GM19452 (cell line): ENCODE results near the gene PRR20G.
"Not testable (repeated sequence)": the region's sequence is repeated elsewhere in the genome, so short reads cannot be mapped to it uniquely, and the experiment has no call there.

Source experiments
- ATAC-seq: cut with Tn5 transposase; IDR thresholded peaks from one replicate; pipeline ENCODE4 v1.9.1; 2021; ENCODE audit not compliant: unreplicated experiment

Gene PRR20G

DNA sequence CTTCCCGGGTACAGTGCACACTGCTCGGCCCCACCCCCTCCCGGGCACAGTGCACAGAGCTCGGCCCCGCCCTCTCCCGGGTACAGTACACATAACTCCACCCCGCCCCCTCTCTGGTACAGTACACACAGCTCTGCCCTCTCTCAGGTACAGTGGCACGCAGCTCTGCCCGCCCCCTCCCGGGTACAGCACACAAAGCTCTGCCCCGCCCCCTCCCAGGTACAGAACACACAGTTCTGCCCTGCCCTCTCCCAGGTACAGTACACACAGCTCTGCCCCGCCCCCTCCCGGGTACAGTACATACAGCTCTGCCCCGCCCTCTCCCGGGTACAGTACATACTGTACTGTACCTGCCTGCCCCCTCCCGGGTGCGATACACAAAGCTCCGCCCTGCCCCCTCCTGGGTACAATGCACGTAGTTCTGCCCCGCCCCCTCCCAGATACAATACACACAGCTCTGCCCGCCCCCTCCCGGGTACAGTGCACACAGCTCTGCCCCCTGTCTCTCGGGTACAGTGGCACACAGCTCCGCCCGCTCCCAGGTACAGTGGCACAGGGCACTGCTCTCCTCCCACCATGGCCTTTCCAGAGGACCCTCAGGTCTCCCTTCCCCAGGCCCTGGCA, 16.4 kb upstream of the PRR20G start:
- no peak for ATAC-seq

DNA sequence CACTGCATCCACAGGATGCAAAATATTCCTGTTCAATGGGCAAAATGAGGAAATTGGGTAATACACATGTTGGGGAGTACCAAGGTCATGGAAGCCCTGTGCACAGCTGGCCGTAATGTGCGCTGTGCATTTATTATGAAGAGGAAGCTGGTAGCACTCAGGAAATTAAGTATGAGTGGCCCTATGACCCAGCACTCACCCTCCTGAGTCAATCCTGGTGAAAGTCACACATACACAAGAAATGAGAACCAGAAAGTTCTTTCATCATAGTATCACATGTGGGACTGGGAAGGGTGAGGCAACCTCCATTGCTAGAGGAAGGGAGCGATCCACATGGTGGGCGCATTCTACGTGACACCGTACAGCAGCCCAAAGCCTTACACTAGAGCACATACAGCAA, 11.4 kb upstream of the PRR20G start:
- ATAC-seq, result no peak

DNA sequence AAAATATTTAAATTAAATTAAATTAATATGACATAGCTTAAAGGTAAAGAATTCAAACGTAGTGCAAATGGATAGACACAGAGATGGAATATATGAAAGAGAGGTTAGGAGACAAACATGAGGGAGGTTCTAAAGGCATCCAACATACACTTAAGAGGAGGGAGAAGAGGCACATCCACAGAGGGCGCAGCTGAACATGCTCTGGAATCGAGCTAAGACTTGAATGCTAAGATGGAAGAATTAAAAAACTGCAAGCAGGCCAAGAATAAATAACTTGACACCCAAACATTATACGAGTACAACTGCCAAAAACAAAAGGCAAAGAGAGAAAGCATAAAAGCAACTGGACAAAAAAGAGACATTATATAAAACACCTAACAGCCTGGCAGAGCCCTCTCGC, 9.1 kb upstream of the PRR20G start:
- ATAC-seq, result no peak

DNA sequence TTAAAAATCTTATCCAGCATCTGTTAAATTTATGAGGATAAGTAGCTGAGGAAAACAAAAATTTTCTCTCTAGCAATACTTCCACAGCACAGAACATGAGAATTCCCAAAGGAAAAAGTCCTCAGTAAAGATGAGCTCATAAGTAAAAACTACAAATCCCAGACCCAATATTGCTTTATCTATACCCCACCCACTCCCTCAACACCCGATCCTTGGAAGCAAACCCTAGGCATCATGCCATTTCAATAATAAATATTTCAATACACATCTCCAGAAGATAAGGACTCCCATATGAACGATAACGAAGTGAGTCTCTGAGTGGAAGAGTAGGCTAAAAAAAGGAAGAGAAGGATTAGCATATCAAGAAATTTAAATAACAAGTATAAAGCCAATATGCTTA, 8.3 kb upstream of the PRR20G start:
- no peak for ATAC-seq

DNA sequence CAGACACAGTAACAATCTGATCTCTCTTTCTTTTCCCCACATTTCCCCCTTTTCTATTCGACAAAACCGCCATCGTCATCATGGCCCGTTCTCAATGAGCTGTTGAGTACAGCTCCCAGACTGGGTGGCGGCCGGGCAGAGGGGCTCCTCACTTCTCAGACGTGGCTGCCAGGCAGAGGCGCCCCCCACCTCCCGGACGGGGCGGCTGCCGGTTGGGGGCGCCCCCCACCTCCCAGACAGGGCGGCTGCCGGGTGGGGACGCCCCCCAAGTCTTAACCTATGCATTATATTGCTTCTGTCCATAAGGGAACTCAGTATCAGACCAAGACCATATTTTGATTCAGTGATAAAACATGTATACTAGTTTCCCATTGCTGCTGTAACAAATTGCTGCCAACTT, 5.8 kb upstream of the PRR20G start:
- ATAC-seq, result not testable (repeated sequence)

DNA sequence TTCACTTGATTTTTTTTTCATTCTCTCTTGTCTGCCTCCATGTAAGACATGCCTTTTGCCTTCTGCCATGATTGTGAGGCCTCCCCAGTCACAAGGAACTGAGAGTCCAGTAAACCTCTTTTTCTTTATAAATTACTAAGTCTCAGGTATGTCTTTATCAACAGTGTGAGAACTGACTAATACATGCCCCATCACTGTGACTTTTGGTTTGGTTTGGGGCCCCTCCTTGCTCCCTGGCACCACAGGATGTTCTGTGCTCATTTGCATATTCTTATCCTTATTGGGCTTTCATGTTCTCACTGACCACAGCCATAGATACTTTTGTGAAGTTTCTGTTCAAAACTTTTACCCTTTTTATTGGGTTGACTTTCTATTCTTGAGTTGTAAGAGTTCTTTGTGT, 3.8 kb upstream of the PRR20G start:
- no peak for ATAC-seq

DNA sequence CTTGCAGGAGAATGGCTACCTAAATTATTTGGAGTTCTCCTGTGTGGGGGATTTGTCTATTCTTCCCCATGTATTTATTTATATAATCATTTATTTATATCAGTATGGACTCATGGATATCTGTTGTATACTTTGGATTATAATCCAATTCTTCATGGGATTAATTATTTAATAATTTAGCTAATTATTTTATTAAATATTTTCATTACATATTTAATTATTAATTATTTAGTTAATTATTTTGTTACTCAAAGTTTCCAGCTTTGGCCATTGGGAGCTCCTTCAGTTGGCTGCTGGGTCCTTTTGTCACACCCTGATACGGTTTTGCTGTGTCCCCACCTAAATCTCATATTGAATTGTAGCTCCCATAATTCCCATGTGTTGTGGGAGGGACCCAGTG, 3.3 kb upstream of the PRR20G start:
- no peak for ATAC-seq

DNA sequence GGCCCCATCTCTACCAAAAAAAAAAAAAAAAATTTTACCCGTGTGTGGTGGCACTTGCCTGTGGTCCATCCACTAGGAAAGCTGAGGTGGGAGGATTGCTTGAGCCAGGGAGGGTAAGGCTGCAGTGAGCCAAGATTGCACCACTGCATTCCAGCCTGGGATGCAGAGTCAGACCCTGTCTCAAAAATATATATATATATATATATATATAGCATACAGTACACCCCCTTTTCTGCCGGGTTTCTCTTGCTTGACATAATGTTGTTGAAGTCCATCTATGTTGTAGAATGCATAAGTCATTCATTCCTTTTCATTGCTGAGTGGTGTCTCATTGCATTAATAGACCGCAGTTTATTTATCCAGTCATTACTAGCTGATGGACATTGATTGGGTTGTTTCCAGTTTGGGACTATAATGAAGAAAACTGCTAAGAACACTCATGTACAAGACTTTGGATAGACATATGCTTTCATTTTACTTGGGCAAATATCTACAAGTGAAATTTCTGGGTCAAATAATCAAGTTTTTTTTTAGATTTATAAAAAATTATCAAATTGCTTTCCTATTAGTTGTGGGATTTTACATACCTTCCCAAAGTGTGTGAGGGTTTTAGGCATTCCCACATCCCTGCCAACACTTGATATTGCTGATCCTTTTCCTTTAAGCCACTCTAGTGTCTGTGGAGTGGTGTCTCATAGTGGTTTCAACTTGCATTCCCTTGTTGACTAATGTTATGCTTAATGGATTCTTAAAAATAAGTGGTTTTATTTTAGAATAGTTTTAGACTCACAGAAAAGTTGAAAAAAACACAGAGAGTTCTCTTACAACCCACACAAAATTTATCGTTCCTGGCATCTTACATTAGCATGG, 2.1 kb upstream of the PRR20G start:
- ATAC-seq, result no peak

DNA sequence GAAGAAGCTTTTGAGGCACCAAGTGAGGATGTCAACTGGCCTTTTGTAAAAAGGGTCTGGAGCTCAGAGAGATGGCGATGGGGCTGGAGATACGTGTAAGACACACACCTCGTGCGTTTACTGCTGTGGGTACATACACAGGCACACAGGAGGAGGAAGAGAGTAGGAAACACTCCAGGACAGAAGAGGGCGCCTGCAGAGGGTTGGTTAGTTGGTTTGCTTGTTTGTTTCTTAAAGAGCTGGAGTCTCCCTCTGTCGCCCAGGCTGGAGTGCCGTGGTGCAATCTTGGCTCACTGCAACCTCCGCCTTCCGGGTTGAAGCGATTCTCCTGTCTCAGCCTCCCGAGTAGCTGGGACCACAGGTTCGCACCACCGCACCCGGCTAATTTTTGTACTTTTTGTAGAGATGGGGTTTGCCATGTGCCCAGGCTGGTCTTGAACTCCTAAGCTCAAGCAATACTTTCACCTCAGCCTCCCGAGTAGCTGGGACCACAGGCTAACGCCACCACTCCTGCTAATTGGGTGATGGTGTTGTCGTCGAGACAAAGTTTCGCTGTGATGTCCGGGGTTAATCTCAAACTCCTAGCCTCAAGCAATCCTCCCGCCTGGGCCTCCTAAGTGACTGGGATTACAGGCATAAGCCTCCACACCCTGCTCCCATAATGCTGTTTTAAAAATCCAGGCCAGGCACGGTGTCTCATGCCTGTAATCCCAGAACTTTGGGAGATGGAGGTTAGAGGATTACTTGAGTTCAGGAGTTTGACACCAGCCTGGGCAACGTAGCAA, 1.3 kb upstream of the PRR20G start:
- no peak for ATAC-seq

DNA sequence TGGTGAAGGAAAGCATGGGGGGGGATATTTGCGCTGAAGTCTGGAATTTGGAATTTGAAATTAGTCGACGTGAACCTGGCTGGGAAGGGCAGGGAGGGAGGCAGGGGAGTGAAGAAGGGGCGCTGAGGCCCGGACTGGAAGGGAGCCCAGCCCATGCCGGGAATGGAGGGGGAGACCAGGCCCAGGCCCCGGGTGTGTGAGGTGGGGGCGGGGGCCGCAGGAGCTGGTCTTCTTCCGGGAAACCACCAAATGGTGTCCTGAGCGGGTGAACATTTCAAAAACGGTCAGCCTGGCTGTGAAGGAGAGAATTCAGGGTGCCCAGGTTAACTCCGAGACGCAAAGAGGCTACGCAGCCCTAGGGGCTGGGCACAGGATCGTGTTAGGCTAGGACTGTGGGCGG, 497 bp upstream of the PRR20G start:
- no peak for ATAC-seq

DNA sequence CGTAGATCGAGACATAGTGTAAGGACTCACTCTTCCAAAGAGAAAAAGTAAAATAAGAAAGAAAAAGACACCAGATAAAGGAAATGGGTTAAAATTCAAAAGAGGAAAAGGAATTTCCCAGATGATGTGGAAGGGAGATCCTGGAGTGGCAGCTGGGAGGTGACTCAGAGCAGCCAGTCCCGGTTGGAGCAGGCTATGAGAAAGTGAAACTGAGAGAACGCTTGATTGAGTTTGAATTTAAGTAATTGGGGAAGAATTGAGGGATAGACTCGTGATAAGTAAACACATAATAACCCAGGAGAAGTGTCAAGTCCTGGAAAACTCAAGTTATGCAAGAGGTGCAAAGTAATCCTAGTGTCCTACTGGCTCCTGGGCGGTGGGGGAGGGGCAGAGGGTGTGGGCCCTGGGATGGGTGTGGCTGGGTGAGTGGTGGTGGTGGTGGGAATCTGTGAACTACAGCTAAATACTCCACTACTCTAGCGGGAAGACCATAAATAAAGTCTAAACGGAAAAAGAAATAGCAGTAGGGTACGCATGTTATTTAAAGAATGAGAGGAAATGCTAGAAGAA, 1.2 kb downstream of the PRR20G start:
- no peak for ATAC-seq

DNA sequence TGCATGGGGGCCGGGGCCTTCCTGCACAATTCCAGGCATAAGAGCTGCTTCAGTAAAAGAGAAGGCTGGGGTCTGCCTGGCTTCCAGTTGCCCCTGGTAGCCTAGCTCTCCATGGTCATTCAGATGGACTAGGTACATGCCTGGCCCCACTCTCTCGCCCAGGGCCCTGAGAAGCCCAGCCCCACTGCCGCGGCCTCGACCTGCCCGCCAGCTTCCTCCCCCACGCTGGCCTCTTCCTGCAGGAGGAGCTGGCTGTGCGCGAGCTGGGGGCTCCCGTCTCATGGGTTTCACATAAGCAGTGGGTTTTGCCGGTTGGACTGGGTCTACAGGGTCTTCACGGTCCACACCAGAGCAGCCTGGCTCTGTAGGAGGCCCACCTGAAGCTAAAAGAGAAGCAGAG, 3.6 kb downstream of the PRR20G start:
- ATAC-seq, result no peak

DNA sequence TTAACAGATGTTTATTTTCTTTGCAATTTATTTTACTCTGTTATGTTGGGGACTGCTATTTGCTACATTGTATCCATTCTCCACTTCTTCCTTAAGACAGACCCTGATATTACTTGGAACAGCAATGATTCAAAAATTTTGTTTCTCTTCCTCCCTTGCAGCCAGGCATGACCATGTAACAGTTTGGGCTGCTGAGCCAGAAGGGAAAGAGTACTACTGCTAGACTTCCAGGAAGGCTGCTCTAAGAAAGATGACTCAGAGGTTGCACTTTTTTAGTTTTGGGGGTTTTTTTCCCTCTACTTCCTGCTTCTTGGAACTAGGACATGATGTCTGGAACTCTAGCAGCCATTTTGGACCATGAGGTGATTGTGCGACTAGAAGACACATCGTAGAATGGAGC, 10.3 kb downstream of the PRR20G start:
- ATAC-seq, result no peak

DNA sequence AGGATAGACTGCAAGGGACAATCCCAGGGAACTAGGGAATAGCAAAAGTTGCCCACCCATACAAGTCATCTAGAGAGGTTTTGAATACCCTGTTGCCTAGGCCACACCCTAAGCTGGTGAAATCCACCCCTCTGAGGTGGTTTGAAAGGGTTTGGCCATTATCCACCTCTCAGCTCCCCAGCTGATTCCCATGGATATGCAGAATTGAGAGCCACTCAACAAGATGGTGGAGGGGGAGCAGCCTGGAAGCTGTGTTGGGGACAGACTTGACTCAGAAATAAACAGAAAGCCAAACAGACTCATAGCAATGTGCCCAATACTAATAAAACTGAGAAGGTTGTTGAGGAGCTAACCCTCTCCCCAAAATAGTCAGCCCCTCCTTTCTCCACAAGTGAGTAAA, 10.9 kb downstream of the PRR20G start:
- ATAC-seq, result no peak

DNA sequence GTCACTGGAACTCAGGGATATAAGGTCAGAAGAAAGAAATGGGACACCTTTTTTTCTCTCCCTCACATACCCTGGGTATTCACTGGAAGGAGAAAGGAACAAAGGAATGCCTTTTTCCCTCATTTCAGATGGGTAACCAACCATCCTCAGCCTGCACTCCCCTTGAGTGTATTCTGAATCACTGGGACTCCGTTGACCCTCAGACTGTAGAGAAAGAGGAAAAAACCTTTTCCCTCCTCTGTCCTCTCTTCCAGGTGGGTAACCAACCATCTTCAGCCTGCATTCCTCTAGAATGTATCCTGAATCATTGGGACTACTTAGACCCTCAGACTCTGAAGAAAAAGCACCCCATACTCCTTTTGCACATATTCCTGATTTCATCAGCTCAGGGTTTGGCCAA, 11.4 kb downstream of the PRR20G start:
- ATAC-seq, result no peak

DNA sequence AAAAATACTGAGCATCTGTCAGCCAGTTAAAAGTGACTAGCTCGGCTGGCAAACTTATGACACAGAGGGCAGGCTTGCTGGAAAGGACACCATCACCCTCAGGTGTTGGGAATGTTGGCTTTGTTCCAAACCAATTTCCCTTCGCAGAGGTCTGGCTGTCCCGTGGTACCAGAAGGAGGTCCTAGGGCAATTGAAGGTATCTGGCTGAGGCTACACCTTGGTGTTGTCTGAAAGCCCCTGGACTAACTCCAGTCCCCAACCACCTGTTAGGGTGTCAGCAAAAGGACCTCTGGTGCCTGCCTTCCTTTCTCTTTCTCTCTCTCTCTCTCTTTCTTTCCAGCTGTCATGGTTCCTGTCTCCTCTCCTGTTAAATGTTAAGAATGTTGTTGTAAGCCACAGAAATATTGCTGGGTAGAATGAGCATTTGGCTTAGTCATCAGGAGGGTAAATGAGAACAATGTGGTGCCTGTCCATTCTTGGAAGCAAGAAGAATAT, 12.5 kb downstream of the PRR20G start:
- no peak for ATAC-seq

DNA sequence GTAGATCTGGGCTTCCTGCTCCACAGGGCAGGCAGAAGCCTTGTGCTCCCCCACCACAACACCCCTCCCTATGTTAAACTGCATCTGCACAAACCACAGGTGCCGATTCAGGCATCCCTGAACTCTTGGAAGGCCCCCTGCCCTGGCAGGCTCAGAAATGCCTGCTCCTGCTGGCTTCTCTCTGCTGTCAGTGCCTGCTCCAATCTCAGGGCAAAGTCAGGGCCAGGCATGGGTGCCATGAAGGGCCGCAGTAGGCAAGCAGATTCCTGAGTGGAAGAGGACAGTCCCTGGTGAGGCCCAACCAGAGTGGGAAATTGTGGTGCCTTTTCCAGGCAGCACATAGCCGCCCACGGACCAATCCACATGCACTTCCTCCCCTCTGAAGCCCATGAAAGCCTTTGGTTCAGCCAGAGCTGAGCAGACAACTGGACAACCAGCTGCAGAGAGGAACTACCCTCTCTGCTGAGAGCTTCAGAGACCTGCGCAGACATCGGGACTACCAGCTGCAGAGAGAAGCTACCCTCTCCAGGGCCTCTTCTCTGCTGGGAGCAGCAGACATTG, 13.6 kb downstream of the PRR20G start:
- no peak for ATAC-seq

DNA sequence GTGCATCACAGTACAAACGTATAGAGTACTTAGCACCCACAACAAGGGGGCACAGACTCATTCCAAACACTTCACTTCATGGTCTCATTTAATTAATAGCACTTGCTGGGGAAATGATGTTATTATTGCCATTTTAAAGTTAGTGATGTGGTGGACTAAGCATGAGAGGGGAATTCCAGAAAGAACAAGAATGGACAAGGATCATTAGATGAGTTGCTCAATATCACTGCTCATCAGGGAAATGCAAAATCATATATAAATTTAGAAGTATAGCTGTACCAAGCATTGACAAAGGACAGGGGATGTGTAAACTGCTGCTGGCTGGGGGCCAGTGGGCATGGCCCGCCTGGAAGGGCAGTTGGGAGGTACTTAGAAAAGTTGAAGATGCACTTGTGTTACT, 14.6 kb downstream of the PRR20G start:
- ATAC-seq, result no peak

DNA sequence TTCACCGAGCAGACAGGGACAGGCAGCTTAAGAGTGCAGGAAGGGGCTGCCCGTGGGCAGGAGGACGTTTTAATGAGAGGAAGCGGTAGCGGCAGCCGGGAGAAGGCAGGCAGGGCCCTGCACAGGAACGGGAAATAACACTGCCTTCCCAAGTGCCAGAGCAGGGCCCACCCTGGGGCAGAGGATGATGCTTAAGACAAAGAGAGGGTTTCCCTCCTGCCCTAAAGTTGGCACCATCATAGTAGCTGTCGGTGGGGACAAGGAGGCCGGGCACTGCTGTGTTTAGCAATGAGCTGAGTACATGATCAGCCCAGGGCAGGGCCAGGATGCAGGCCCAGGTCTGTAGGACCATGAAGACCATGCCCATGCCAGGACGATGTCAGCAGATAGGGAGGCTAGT, 21.7 kb downstream of the PRR20G start:
- no peak for ATAC-seq

DNA sequence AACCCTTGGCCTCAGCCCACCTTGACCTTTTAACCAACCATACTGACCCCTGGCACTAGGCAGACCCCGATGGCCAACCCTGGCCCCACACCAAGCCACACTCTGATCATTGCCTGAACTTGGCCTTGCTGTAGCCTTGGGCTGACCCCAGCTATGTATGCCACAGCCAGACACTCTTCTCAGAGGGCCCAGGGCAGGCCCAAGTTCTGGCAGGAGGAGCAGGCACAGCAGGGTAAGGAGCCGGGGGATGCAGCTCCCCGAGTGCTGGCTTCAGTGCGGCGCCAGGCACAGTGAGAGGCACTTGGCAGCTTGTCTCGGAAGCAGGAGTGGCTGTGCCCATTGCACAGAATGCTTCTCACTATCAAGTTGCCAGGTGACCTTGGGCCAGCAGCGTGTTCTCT, 22.3 kb downstream of the PRR20G start:
- ATAC-seq, result no peak
